Gastrocnemius medialis (tissue), 4 donors: Measurements from ENCODE around the gene ZIC2.

Source experiments
- CTCF ChIP-seq, 5 experiments: fragments of 450-650 bp in 3 of 5; fragments of 200-600 bp in 2 of 5; sonication (generic) in 2 of 5; IDR thresholded peaks in 4 of 5; conservative IDR thresholded peaks in 1 of 5; 1 replicate in 4 of 5; 2 replicates in 1 of 5; pipeline ENCODE4 v1.5.1; 2016 to 2019; ENCODE audit warnings: antibody characterized with exemption in 5 of 5, mild to moderate bottlenecking in 3 of 5, moderate library complexity in 3 of 5
- POLR2A ChIP-seq, 2 donors: fragments of 450-650 bp; IDR thresholded peaks; one replicate each; pipeline ENCODE4 v1.6.1; 2017; ENCODE audit warnings: antibody characterized with exemption in 2 of 2, mild to moderate bottlenecking in 2 of 2, moderate library complexity in 2 of 2

GRCh38 chr13:99941911-99942310 is 39.7 kb upstream of the ZIC2 start:
- TF ChIP-seq POLR2A (IDR thresholded peaks at IDR 0.05) (no peak), CTCF (IDR thresholded peaks at IDR 0.05 in 4 of 5, conservative IDR thresholded peaks at IDR 0.05 in 1 of 5) (no peak)
